ENCODE data around the gene RUNX2. TPM values are rescaled to one million over a fixed set of nuclear protein-coding genes. Genes with fewer than 3 reads are reported as not detected.

RUNX2 gene
- total and polyA plus RNA-seq, 10 donors: 0.86 to 9.4 (median 6.6) TPM

DNA sequence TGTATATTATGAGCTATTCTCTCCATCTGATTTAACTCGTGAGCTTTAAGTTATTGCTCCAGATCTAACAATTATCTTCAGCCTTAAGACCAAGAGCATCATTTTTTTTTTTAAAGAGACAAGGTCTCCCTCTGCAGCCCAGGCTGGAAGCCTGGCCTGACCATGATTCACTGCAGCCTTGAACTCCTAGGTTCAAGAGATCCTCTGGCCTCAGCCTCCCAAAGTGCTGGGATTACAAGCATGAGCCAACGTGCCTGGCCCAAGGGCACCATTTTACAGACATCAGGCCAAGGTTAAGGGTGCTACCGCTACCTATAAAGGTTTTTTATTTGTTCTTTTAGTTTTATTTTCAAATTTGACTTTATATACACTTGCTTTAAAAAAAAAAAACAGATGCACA is 47.3 kb downstream of the RUNX2 start:
- intact Hi-C loops (cut with DNase I; ENCODE audit: low total_unique reads): no loop called here
- 86 to 92% (median 88%) methylated on average over 3 of the region's 3 CpGs for WGBS, 5 donors
- no peak for TF ChIP-seq POLR2AphosphoS5 (IDR thresholded peaks at IDR 0.05)
- Histone ChIP-seq H3K9me3 (no peaks in the 10 kb centered on the region), H3K27me3 (replicated peaks in 1 of 7) (no peaks in the 10 kb centered on the region), H3K4me3 (no peak overlapping the region), H3K36me3 (no peaks in the 10 kb centered on the region), H3K4me1 (peaks cover 5 to 37% (median 18%) of the 10 kb centered on the region in 6 donors), H3K27ac (no peak overlapping the region)
- DNase-seq: no peak

DNA sequence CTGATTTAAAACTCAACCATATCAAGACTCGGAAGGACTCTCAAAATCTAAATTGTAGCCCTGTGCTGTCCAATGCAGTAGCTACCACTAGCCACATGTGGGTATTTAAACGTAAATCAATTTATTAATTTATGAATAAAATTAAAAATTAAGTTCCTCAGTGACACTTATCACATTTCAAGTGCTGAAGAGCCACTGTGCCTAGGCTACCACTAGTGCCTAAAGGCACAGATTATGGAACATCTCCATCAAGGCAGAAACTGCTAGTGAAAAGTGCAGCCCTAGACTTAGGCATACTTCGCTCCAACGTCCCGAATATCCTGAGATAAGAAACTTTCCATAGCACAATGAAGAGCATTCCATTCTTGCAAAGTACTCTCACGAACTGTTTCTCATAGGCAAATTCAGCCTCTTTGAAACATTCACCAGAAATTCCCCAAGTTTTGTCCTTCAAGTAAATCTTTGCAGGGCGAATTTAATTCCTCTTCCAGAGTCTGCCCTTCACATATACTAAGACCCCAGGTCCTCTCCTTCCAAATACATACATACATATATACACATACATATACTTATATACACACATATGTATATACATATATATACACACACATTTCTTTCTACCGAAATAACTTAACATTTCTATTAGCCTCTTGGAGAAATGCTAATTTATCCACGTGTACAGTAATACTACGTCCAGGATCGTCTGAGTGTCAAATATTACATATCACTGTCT is 48.3 kb downstream of the RUNX2 start:
- DNase-seq: no peak
- H3K4me3 ChIP-seq: peak overlapping the region in 7 of 8 donors; percentile 62 to 80 (median 71)

DNA sequence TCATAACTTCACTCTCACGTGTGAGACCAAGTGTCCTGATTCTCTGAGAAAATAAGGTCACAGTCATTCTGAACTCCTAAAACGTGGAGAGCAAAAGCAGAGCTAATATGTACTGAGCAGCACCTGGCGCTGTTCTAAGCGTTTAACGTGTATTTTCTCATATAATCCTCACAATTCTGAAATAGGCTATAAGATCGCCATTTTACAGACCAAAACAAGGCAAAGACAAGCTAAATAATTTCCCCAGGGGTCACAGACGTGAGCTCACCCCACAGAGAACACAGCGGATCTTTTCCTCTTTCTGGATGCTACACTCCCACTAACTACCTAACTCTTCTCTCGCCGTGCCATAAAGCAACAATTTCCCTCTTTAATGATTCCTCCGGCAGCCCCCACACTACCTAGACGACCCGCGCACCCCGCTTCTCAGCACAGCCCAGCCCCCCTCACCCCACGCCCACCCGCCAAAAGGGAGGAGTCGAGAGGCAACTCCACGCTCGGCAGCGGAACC is 49.0 kb downstream of the RUNX2 start:
- intact Hi-C loops (cut with DNase I; ENCODE audit: low total_unique reads): no loop called here

More for the DNA sequence above, 48.3 kb downstream of the RUNX2 start:
- Histone ChIP-seq H3K27me3 (replicated peaks in 1 of 7) (no peaks in the 10 kb centered on the region), H3K9me3 (no peaks in the 10 kb centered on the region), H3K4me1 (peaks cover 5 to 38% (median 18%) of the 10 kb centered on the region in 6 donors), H3K36me3 (no peaks in the 10 kb centered on the region), H3K27ac (peak overlapping the region; percentile 95 to 98 (median 96))
- WGBS, 5 donors: 45 to 56% (median 48%) methylated on average over 11 of the region's 11 CpGs
- TF ChIP-seq POLR2AphosphoS5 (IDR thresholded peaks at IDR 0.05) (no peak), POLR2A (IDR thresholded peaks at IDR 0.05) (no peak)
- TF ChIP-seq, protein P1, sequence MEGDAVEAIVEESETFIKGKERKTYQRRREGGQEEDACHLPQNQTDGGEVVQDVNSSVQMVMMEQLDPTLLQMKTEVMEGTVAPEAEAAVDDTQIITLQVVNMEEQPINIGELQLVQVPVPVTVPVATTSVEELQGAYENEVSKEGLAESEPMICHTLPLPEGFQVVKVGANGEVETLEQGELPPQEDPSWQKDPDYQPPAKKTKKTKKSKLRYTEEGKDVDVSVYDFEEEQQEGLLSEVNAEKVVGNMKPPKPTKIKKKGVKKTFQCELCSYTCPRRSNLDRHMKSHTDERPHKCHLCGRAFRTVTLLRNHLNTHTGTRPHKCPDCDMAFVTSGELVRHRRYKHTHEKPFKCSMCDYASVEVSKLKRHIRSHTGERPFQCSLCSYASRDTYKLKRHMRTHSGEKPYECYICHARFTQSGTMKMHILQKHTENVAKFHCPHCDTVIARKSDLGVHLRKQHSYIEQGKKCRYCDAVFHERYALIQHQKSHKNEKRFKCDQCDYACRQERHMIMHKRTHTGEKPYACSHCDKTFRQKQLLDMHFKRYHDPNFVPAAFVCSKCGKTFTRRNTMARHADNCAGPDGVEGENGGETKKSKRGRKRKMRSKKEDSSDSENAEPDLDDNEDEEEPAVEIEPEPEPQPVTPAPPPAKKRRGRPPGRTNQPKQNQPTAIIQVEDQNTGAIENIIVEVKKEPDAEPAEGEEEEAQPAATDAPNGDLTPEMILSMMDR (IDR thresholded peaks at IDR 0.05 in 8 of 11, conservative IDR thresholded peaks at IDR 0.05 in 3 of 11): no peak
- intact Hi-C loops (cut with DNase I; ENCODE audit: low total_unique reads): no loop called here

DNA sequence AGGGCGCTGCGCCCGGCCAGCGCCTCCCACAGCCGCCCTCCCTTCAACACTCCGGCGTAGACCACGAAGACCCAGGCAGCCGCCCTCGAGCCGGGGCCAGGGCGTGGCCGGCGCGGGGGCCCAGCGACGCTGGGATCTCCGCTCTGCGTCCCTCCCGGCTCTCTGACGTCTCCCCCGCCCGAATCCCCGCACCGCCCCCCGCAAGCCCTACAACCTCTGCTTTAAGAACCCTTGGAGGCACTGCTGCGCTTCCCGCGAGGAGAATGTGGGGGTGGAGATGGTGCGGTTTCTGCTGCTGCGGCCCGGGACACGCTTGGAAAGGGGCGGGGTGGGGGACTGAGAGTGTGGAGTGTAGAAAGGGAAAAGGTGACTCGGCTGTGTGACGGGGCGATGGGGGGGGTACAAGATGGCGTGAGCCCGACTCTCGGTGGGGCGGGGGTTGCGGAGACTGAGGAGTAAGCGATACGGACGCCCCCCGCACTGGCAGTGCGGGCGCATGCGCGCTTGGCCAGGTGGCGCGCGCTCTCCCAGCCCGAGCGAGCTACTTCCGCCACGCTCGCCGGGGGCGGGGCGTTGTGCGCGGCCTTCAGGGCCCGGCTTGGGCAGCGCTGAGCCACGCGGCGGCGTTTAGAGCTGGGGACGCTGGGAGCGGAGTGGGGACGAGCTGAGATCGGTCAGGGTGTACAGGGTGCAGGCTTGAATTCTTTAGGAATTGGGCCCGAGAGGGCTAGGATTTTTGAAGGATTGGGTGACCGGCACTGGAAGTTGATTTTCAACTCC is 49.6 kb downstream of the RUNX2 start, which contains the start of gene SUPT3H:
SUPT3H (minus strand) TSS at position 381 of the 780 bp plus-strand sequence.
- Histone ChIP-seq H3K36me3 (no peaks in the 10 kb centered on the region), H3K4me1 (peaks cover 5 to 38% (median 18%) of the 10 kb centered on the region in 6 donors), H3K27ac (peak within 1 kb of the TSS; percentile 95 to 98 (median 96)), H3K4me3 (peak within 1 kb of the TSS; percentile 62 to 80 (median 72)), H3K9me3 (no peaks in the 10 kb centered on the region), H3K27me3 (replicated peaks in 1 of 7) (no peaks in the 10 kb centered on the region)
- intact Hi-C loops (cut with DNase I; ENCODE audit: low total_unique reads): no loop called here
- DNase-seq: peak; percentile 98
- 0 to 1% (median 1%) methylated on average over 62 to 75 of the region's 75 CpGs for WGBS, 5 donors
- TF ChIP-seq POLR2AphosphoS5 (IDR thresholded peaks at IDR 0.05): peak; percentile 94 to 97 (median 97)
- TF ChIP-seq, protein P1 (IDR thresholded peaks at IDR 0.05 in 8 of 11, conservative IDR thresholded peaks at IDR 0.05 in 3 of 11): peak in 5 of 11 experiments; percentile 15 to 46 (median 26)
- TF ChIP-seq POLR2A (IDR thresholded peaks at IDR 0.05): peak; percentile 16 to 62 (median 62)

More for the DNA sequence above, 49.0 kb downstream of the RUNX2 start:
- peak overlapping the region; percentile 62 to 80 (median 72) for H3K4me3 ChIP-seq
- TF ChIP-seq, protein P1 (IDR thresholded peaks at IDR 0.05 in 8 of 11, conservative IDR thresholded peaks at IDR 0.05 in 3 of 11): no peak
- TF ChIP-seq POLR2AphosphoS5 (IDR thresholded peaks at IDR 0.05) (no peak), POLR2A (IDR thresholded peaks at IDR 0.05) (no peak)
- H3K27me3 ChIP-seq (replicated peaks in 1 of 7): no peaks in the 10 kb centered on the region
- 0 to 1% (median 1%) methylated on average over 20 to 21 of the region's 21 CpGs for whole genome bisulfite sequencing, 5 donors
- peaks cover 5 to 38% (median 18%) of the 10 kb centered on the region in 6 donors for H3K4me1 ChIP-seq
- peak overlapping the region; percentile 95 to 98 (median 96) for H3K27ac ChIP-seq
- no peak for DNase-seq
- H3K9me3 ChIP-seq: no peaks in the 10 kb centered on the region
- H3K36me3 ChIP-seq: no peaks in the 10 kb centered on the region

Measured in spleen (tissue), 11 donors.